NCI-H1436 (cell line): ENCODE results near the gene UACA.
"Not testable (repeated sequence)": the region's sequence is repeated elsewhere in the genome, so short reads cannot be mapped to it uniquely, and the experiment has no call there.

ENCODE experiments used
- DNase-seq: peaks from one replicate; lab custom pipeline; 2025; lab: John Stamatoyannopoulos, UW

UACA gene

DNA sequence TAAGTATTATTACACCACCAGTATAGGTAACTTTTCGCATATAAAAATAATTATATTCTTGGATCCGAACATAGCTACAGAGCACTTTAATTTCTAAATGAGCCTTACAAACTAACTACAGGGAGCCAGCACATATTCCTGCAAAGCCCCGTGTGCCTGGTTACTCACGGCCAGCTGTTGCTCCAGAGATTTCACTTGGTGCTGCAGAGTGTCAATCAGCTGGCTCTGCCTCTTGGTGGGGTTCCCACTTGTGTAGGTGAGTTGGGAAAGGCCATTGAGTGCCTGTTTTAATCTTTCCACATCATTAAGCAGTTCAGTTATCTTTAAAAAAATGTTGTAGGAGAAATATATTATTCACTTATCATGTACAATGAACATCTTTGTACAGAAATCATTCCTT is 98.9 kb downstream of the UACA start:
- no peak for DNase-seq

DNA sequence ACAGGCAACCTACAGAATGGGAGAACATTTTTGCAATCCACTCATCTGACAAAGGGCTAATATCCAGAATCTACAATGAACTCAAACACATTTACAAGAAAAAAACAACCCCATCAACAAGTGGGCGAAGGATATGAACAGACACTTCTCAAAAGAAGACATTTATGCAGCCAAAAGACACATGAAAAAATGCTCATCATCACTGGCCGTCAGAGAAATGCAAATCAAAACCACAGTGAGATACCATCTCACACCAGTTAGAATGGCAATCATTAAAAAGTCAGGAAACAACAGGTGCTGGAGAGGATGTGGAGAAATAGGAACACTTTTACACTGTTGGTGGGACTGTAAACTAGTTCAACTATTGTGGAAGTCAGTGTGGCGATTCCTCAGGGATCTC is 100.3 kb downstream of the UACA start:
- DNase-seq, result not testable (repeated sequence)

DNA sequence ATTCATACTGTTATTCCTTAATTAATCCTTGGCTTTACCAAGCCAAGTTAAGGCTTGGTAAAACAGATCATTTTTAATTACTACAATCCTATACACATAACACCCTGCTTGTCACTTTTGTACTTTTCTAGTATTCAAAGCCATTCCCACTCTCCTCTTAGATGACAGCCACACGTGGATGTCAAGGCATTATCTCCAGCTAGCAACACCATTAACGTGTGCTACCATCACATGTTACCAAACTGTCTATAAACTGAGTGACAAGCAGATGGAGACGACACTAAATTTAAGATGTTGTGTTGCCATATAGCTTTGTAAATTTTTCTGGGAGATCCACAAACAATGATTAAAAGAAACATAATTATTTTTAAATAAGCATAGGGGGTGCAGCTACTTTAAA is 103.7 kb downstream of the UACA start:
- no peak for DNase-seq

- no peak for DNase-seq
These were observed 104.7 kb downstream of the UACA start for GRCh38 chr15:70658641-70659040.

GRCh38 chr15:70653426-70653825 is 109.9 kb downstream of the UACA start:
- no peak for DNase-seq

- DNase-seq, result no peak
These were observed 111.0 kb downstream of the UACA start for GRCh38 chr15:70652341-70652740.

- no peak for DNase-seq
These were observed 112.0 kb downstream of the UACA start for GRCh38 chr15:70651303-70651845.

DNA sequence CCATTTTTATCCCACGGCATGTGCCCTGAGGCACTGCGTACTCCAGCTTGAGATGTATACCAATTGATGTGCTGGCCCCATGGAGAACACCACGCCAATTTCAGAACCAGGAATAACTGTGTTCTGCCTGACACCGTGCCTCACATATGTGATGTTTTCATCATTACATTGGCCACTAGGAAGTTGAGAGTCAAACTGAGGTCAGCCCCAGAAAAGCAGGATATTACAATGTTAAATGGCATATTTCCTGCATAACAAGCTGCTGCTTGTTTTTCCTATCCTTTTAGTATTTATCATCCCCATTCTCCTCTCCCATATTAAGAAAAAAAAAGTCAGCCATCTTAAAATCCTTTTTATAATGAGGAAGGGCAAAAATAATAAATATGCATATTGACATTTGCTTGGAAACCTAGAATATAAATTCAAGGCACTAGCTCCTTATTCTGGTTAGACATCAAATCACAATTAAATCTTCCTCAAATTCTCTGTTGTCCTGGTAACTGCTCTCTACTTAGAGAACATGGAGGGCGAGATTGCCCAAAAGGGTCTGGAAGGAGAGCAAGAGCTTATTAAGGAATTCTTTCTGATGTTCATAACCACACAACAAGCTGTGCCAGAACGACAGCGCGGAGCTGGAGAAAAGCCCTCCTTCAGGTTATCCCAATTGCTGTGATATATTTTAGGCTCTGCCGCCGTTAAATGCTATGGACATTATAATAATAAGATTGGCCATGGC is 112.6 kb downstream of the UACA start:
- DNase-seq, result no peak

DNA sequence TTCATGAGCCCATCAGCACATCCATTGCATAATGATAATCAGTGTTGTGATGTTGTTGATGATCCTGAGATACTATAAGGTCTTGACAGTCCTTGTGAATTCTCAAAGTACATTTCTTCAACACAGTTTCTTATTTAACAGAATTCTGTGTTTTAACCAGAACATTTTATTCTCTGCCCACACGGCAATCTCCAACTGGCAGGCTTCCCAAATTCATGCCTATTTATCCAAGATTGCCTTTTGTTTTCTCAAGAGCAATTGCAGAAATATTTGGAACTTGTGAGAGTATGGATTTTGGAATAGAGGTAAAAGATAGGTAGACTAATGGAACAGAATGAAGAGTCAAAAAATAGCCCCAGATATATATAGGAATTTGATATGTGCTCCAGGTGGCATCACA is 116.0 kb downstream of the UACA start:
- no peak for DNase-seq

- DNase-seq, result no peak
These were observed 117.2 kb downstream of the UACA start for GRCh38 chr15:70646169-70646568.

DNA sequence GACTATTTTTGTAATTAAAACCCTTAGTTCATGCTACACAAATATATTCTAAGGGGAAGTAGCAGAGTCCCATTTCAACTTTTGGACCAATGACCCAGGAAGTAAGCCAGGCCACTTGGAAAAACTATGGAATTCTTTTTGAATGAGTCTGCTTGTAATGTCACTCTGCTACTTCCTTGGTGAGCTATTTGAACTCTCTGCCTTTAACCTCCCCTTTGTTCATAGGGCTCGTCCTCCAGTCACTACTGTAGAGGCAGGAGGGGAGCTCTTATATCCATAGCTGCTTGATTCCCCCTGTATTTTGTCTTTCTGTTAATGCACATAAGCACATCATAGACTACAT is 119.6 kb downstream of the UACA start:
- no peak for DNase-seq

DNA sequence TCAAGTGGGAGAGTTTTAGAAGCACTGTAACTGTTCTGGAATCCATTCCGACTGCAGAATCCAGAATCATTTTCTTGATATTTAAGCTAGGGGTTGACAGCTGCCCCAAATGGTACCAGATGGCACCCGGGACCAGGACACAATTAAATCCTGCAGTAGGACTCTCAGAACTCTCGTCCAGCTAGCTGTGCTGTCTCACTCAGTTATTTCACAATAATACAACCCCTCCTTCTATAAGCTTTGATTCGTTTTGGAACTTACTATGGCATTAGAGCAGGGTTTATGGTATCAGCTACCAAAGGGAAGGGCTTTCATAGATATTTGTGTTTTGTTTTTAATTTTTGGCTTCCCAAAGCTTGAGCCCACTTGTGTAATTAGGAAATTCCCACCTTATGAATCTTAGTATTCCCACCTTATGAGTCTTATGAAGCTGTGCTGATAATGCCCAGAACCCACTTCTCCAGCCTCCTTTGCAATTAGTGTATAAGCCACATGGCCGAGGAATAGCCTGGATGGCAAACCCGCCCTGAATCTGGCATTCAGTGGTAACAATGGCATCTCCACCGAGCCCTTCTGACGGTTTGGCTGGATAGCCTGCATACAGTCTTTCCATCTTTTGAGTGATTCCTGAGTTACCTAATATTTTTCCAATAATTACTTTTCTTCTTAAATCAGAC is 120.1 kb downstream of the UACA start:
- DNase-seq, result no peak

- DNase-seq, result no peak
These were observed 126.7 kb downstream of the UACA start for GRCh38 chr15:70636540-70637165.

DNA sequence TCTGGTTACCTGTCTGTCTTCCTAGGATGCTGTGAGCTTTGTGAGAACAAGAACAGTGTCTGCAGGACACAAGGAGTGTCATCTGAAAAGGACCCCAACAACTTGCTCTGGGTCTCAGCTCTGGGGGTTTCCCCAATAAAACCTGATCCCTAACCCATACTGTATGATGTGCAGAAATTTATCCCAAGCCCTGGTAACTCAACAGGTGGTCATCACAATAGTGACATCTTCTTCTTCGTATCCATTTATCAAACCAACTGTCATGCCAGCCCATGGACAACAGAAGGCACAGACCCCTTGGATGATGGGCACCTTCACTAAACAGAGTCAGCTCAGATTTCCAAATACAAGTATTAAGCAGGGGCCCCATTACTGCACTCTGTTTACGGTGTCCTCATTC is 127.5 kb downstream of the UACA start:
- DNase-seq, result no peak

GRCh38 chr15:70633991-70634390 is 129.4 kb downstream of the UACA start:
- DNase-seq, result no peak

- no peak for DNase-seq
These were observed 130.1 kb downstream of the UACA start for GRCh38 chr15:70633103-70633831.

GRCh38 chr15:70632491-70633102 is 130.8 kb downstream of the UACA start:
- DNase-seq, result no peak

- DNase-seq, result no peak
These were observed 131.3 kb downstream of the UACA start for GRCh38 chr15:70632079-70632478.

DNA sequence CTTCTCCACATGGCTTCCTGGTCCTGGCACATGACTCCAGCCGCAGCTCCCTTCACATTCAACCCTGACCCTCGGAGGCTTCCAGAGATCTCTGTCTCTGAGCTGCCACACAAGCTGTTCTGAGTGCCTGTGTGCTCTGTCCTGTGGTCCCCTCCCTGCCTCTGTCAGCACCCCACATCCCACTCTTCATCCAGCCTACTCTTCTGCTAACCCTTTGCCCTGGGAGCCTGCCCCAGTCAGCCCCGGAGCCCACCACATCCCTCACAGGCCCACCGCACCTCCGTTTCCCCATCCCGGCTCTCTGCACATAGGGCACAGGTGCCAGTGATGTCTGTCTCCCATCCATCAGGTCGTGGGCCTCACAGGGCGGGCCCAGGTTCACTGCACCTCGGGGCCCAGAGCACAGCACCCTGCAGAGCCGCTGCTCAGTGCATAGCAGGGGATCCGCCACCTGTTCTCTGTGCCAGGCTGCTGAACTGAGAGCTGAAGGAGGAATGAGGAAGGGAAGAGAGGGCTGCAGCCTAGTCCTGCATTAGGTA is 133.6 kb downstream of the UACA start:
- no peak for DNase-seq

GRCh38 chr15:70628549-70628896 is 134.8 kb downstream of the UACA start:
- DNase-seq, result no peak

GRCh38 chr15:70627734-70628548 is 135.4 kb downstream of the UACA start:
- no peak for DNase-seq
